Fibroblast of the conjunctiva (primary cell): ENCODE measurements around the gene ALDH5A1.

Source experiments
- DNase-seq: peaks from one replicate; pipeline ENCODE4 v3.0.0-alpha.2; 2010; ENCODE audit warnings: low read depth

ALDH5A1 gene

GRCh38 chr6:24494821-24495795 lies at the start of gene ALDH5A1:
Gene ALDH5A1 (plus strand): TSS chr6:24494969. CDS start chr6:24494997, 28 bp downstream.
- no peak for DNase-seq

- no peak for DNase-seq
Observed at GRCh38 chr6:24445704-24446103, 49.1 kb upstream of the ALDH5A1 start.

GRCh38 chr6:24446670-24447069 lies 48.1 kb upstream of the ALDH5A1 start:
- no peak for DNase-seq

- no peak for DNase-seq
Observed at GRCh38 chr6:24448396-24448795, 46.4 kb upstream of the ALDH5A1 start.

- DNase-seq = no peak
Observed at GRCh38 chr6:24448828-24449525, 45.8 kb upstream of the ALDH5A1 start.

- no peak for DNase-seq
Observed at GRCh38 chr6:24451581-24452388, 43.0 kb upstream of the ALDH5A1 start.

- no peak for DNase-seq
Observed at GRCh38 chr6:24453921-24454320, 40.8 kb upstream of the ALDH5A1 start.

- DNase-seq = no peak
Observed at GRCh38 chr6:24454452-24454851, 40.3 kb upstream of the ALDH5A1 start.

GRCh38 chr6:24455061-24455460 lies 39.7 kb upstream of the ALDH5A1 start:
- no peak for DNase-seq

- DNase-seq = no peak
Observed at GRCh38 chr6:24458134-24458533, 36.6 kb upstream of the ALDH5A1 start.

GRCh38 chr6:24458941-24459340 lies 35.8 kb upstream of the ALDH5A1 start:
- DNase-seq = no peak

GRCh38 chr6:24460966-24461365 lies 33.8 kb upstream of the ALDH5A1 start:
- DNase-seq = no peak

- DNase-seq = no peak
Observed at GRCh38 chr6:24464253-24465038, 30.3 kb upstream of the ALDH5A1 start.

- no peak for DNase-seq
Observed at GRCh38 chr6:24469811-24470210, 25.0 kb upstream of the ALDH5A1 start.

GRCh38 chr6:24472181-24472580 lies 22.6 kb upstream of the ALDH5A1 start:
- DNase-seq = no peak

- DNase-seq = no peak
Observed at GRCh38 chr6:24476631-24477030, 18.1 kb upstream of the ALDH5A1 start.

- DNase-seq = no peak
Observed at GRCh38 chr6:24477070-24477469, 17.7 kb upstream of the ALDH5A1 start.

- DNase-seq = no peak
Observed at GRCh38 chr6:24478903-24479302, 15.9 kb upstream of the ALDH5A1 start.

GRCh38 chr6:24480705-24481104 lies 14.1 kb upstream of the ALDH5A1 start:
- no peak for DNase-seq

- DNase-seq = no peak
Observed at GRCh38 chr6:24481449-24481848, 13.3 kb upstream of the ALDH5A1 start.

- DNase-seq = no peak
Observed at GRCh38 chr6:24484657-24485323, 10.0 kb upstream of the ALDH5A1 start.
